Neural progenitor cell (in vitro differentiated cells): ENCODE data around the gene IER5L. TPM values are rescaled to one million over a fixed set of nuclear protein-coding genes. Genes with fewer than 3 reads are reported as not detected.

ENCODE experiments used
- DNase-seq: peaks from one replicate; pipeline ENCODE4 v3.0.0-alpha.2; 2016; ENCODE audit warnings: low spot score
- H2AFZ ChIP-seq: fragments of 200-600 bp; sonication (generic); replicated peaks from 2 replicates; pipeline ENCODE4 v1.6.1; 2016; ENCODE audit warnings: antibody characterized with exemption
- H3F3A ChIP-seq: fragments of 200-600 bp; sonication (generic); 2 replicates; pipeline ENCODE4 v1.6.1; 2016; ENCODE audit warnings: antibody characterized with exemption, low read depth
- H3K27ac ChIP-seq: fragments of 200-600 bp; sonication (generic); 2 replicates; pipeline ENCODE4 v1.5.1; 2016; ENCODE audit warnings: mild to moderate bottlenecking
- H3K27me3 ChIP-seq: fragments of 200-600 bp; sonication (generic); 2 replicates; pipeline ENCODE4 v1.6.1; 2016; ENCODE audit warnings: mild to moderate bottlenecking, moderate library complexity
- H3K36me3 ChIP-seq: fragments of 200-600 bp; sonication (generic); 2 replicates; pipeline ENCODE4 v1.5.1; 2016
- H3K4me1 ChIP-seq: fragments of 200-600 bp; sonication (generic); 2 replicates; pipeline ENCODE4 v1.6.1; 2016; ENCODE audit warnings: mixed run types
- H3K4me2 ChIP-seq: fragments of 200-600 bp; sonication (generic); 2 replicates; pipeline ENCODE4 v1.6.1; 2016
- H3K4me3 ChIP-seq: fragments of 200-600 bp; sonication (generic); 2 replicates; pipeline ENCODE4 v1.5.1; 2016
- H3K79me2 ChIP-seq: fragments of 200-600 bp; sonication (generic); 2 replicates; pipeline ENCODE4 v1.6.1; 2016; ENCODE audit warnings: low read depth
- H3K9ac ChIP-seq: fragments of 200-600 bp; sonication (generic); 2 replicates; pipeline ENCODE4 v1.6.1; 2016
- H3K9me3 ChIP-seq: fragments of 200-600 bp; sonication (generic); 2 replicates; pipeline ENCODE4 v1.5.1; 2016; ENCODE audit warnings: low read depth
- H4K20me1 ChIP-seq: fragments of 200-600 bp; sonication (generic); 2 replicates; pipeline ENCODE4 v1.6.1; 2016; ENCODE audit warnings: low read depth
- H3K27ac Mint-ChIP-seq: 3 replicates; pipeline ENCODE4 v1.8.0; 2021; ENCODE audit warnings: mixed read lengths
- H3K27me3 Mint-ChIP-seq: 2 replicates; pipeline ENCODE4 v1.8.0; 2022; ENCODE audit warnings: low read depth, mild to moderate bottlenecking, inconsistent platforms, moderate library complexity, mixed read lengths; ENCODE audit not compliant: insufficient read depth
- H3K36me3 Mint-ChIP-seq: 3 replicates; pipeline ENCODE4 v1.8.0; 2021; ENCODE audit warnings: mixed read lengths
- H3K4me1 Mint-ChIP-seq: 3 replicates; pipeline ENCODE4 v1.8.0; 2021; ENCODE audit warnings: mixed read lengths
- H3K4me3 Mint-ChIP-seq: 3 replicates; pipeline ENCODE4 v1.8.0; 2021; ENCODE audit warnings: mild to moderate bottlenecking, moderate library complexity, mixed read lengths
- H3K9me3 Mint-ChIP-seq: 3 replicates; pipeline ENCODE4 v1.8.0; 2020; ENCODE audit warnings: mixed read lengths
- CTCF ChIP-seq: fragments of 200-600 bp; sonication (generic); IDR thresholded peaks from 2 replicates; pipeline ENCODE4 v1.5.1; 2017; ENCODE audit warnings: antibody characterized with exemption, mild to moderate bottlenecking
- EZH2 ChIP-seq: fragments of 200-600 bp; sonication (generic); IDR thresholded peaks from 2 replicates; pipeline ENCODE4 v1.6.1; 2017; ENCODE audit warnings: antibody characterized with exemption, mild to moderate bottlenecking, moderate library complexity
- EZH2phosphoT487 ChIP-seq: fragments of 200-600 bp; sonication (generic); IDR thresholded peaks from 2 replicates; pipeline ENCODE4 v1.6.1; 2017; ENCODE audit warnings: antibody characterized with exemption
- total RNA-seq: library from RNA; depleted of rRNA; stranded (reverse); fragments of >200 nt; gene quantifications from 2 replicates; pipeline ENCODE4 v1.2.3, GENCODE V29; 2015; ENCODE audit warnings: low replicate concordance

The IER5L gene
- total RNA-seq, 1 donor from 2014 or later = 12.2 TPM

GRCh38 chr9:129174102-129174723 lies 3.8 kb downstream of the IER5L start:
- Histone ChIP-seq H3K9ac (no peak overlapping the region), H3K4me2 (peak overlapping the region; percentile 97), H3K27me3 (peaks cover 12% of the 10 kb centered on the region), H4K20me1 (peaks cover 14% of the 10 kb centered on the region), H3K4me3 (peak overlapping the region; percentile 76), H2AFZ (no peak overlapping the region), H3K27ac (no peak overlapping the region), H3K36me3 (no peaks in the 10 kb centered on the region), H3K9me3 (no peaks in the 10 kb centered on the region), H3F3A (peaks cover 38% of the 10 kb centered on the region), H3K79me2 (peaks cover 18% of the 10 kb centered on the region), H3K4me1 (peaks cover 22% of the 10 kb centered on the region)
- TF ChIP-seq EZH2phosphoT487 = no peak
- peak; percentile 90 for TF ChIP-seq CTCF
- peak; percentile 33 for TF ChIP-seq EZH2
- Mint-ChIP-seq H3K4me1 (peaks cover 40% of the 10 kb centered on the region), H3K27me3 (peaks cover 11% of the 10 kb centered on the region), H3K9me3 (no peaks in the 10 kb centered on the region), H3K36me3 (no peaks in the 10 kb centered on the region), H3K27ac (no peak overlapping the region), H3K4me3 (peak overlapping the region; percentile 95)
- peak; percentile 92 for DNase-seq

GRCh38 chr9:129173296-129174101 lies 4.6 kb downstream of the IER5L start:
- no peak overlapping the region for H2AFZ ChIP-seq
- H3K4me1 ChIP-seq = peaks cover 21% of the 10 kb centered on the region
- no peaks in the 10 kb centered on the region for H3K9me3 ChIP-seq
- Mint-ChIP-seq H3K4me1 (peaks cover 38% of the 10 kb centered on the region), H3K27ac (peak overlapping the region; percentile 53), H3K4me3 (peak overlapping the region; percentile 82), H3K36me3 (no peaks in the 10 kb centered on the region), H3K27me3 (peaks cover 11% of the 10 kb centered on the region), H3K9me3 (no peaks in the 10 kb centered on the region)
- H3K79me2 ChIP-seq = peaks cover 18% of the 10 kb centered on the region
- peaks cover 31% of the 10 kb centered on the region for H3F3A ChIP-seq
- no peak overlapping the region for H3K9ac ChIP-seq
- peaks cover 14% of the 10 kb centered on the region for H4K20me1 ChIP-seq
- H3K27me3 ChIP-seq = peaks cover 12% of the 10 kb centered on the region
- no peaks in the 10 kb centered on the region for H3K36me3 ChIP-seq
- no peak for TF ChIP-seq EZH2phosphoT487
- no peak for TF ChIP-seq EZH2
- no peak for TF ChIP-seq CTCF
- H3K4me2 ChIP-seq = peak overlapping the region; percentile 97
- peak; percentile 37 for DNase-seq
- H3K27ac ChIP-seq = no peak overlapping the region
- H3K4me3 ChIP-seq = peak overlapping the region; percentile 76

- Histone ChIP-seq H3K9me3 (no peaks in the 10 kb centered on the region), H3K27me3 (peaks cover 12% of the 10 kb centered on the region), H3K4me1 (peaks cover 23% of the 10 kb centered on the region), H3K79me2 (peaks cover 16% of the 10 kb centered on the region), H3K36me3 (no peaks in the 10 kb centered on the region), H3K9ac (no peak overlapping the region), H3K27ac (no peak overlapping the region), H2AFZ (no peak overlapping the region), H3F3A (peaks cover 32% of the 10 kb centered on the region), H3K4me3 (no peak overlapping the region), H3K4me2 (no peak overlapping the region), H4K20me1 (peaks cover 12% of the 10 kb centered on the region)
- Mint-ChIP-seq H3K27me3 (peaks cover 11% of the 10 kb centered on the region), H3K36me3 (no peaks in the 10 kb centered on the region), H3K9me3 (no peaks in the 10 kb centered on the region), H3K4me1 (peaks cover 43% of the 10 kb centered on the region), H3K27ac (peak overlapping the region; percentile 17), H3K4me3 (peak overlapping the region; percentile 55)
- DNase-seq = peak; percentile 45
- no peak for TF ChIP-seq EZH2
- no peak for TF ChIP-seq CTCF
- TF ChIP-seq EZH2phosphoT487 = no peak
Measured at GRCh38 chr9:129172816-129173215, 5.2 kb downstream of the IER5L start.
